Spleen (tissue), 11 donors: ENCODE results near the gene RSBN1L. TPM values are rescaled to one million over a fixed set of nuclear protein-coding genes. Genes with fewer than 3 reads are reported as not detected.
A peak's percentile ranks its signal among the peaks of the same experiment; 100 is the strongest.

Source experiments
- DNase-seq: peaks from one replicate; pipeline ENCODE4 v3.0.0-alpha.2; 2020
- H3K27ac ChIP-seq, 8 donors: fragments of 200-600 bp; sonication (generic) in 7 of 8; 1 replicate in 4 of 8; 2 replicates in 4 of 8; pipeline versions ENCODE4 v1.5.0 to v1.8.0; 2016 to 2021; ENCODE audit warnings: inconsistent platforms in 4 of 8, mild to moderate bottlenecking in 4 of 8, moderate library complexity in 1 of 8
- H3K27me3 ChIP-seq, 7 donors: fragments of 200-600 bp; sonication (generic) in 6 of 7; replicated peaks in 1 of 7; 1 replicate in 4 of 7; 2 replicates in 3 of 7; pipeline versions ENCODE4 v1.5.0 to v1.8.0; 2016 to 2021; ENCODE audit warnings: inconsistent platforms in 3 of 7, mild to moderate bottlenecking in 1 of 7
- H3K36me3 ChIP-seq, 6 donors: fragments of 200-600 bp; sonication (generic) in 5 of 6; 1 replicate in 4 of 6; 2 replicates in 2 of 6; pipeline versions ENCODE4 v1.5.0 to v1.8.0; 2016 to 2021; ENCODE audit warnings: inconsistent platforms in 2 of 6
- H3K4me1 ChIP-seq, 6 donors: fragments of 200-600 bp; sonication (generic) in 5 of 6; 1 replicate in 3 of 6; 2 replicates in 3 of 6; pipeline versions ENCODE4 v1.5.0 to v1.8.0; 2016 to 2021; ENCODE audit warnings: inconsistent platforms in 3 of 6
- H3K4me3 ChIP-seq, 8 donors: fragments of 200-600 bp; sonication (generic) in 7 of 8; 1 replicate in 4 of 8; 2 replicates in 4 of 8; pipeline versions ENCODE4 v1.5.0 to v1.8.0; 2016 to 2021; ENCODE audit warnings: inconsistent platforms in 4 of 8, mild to moderate bottlenecking in 4 of 8, moderate library complexity in 2 of 8
- H3K9me3 ChIP-seq, 8 donors: fragments of 200-600 bp; sonication (generic) in 7 of 8; 1 replicate in 4 of 8; 2 replicates in 4 of 8; pipeline versions ENCODE4 v1.5.0 to v1.8.0; 2016 to 2021; ENCODE audit warnings: inconsistent platforms in 4 of 8
- CTCF ChIP-seq, 11 experiments: fragments of 200-600 bp in 7 of 11; fragments of 450-650 bp in 4 of 11; sonication (generic) in 4 of 11; IDR thresholded peaks in 8 of 11; conservative IDR thresholded peaks in 3 of 11; 1 replicate in 7 of 11; 2 replicates in 4 of 11; pipeline versions ENCODE4 v1.4.0 to v1.8.0; 2016 to 2021; ENCODE audit warnings: antibody characterized with exemption in 11 of 11, inconsistent platforms in 4 of 11, mild to moderate bottlenecking in 1 of 11
- POLR2A ChIP-seq, 3 donors: fragments of 450-650 bp; IDR thresholded peaks; one replicate each; pipeline ENCODE4 v1.5.1; 2017; ENCODE audit warnings: antibody characterized with exemption in 3 of 3, mild to moderate bottlenecking in 1 of 3
- POLR2AphosphoS5 ChIP-seq, 3 donors: sonication (generic); formaldehyde crosslinking; IDR thresholded peaks; one replicate each; pipeline ENCODE4 v1.5.1; 2017; ENCODE audit warnings: antibody characterized with exemption in 3 of 3
- WGBS, 5 donors: extraction: QIAGEN DNeasy Blood & Tissue Kit in 3 of 5; methylation state at CpG; one replicate each; pipeline versions ENCODE4 v1.1.5 to v1.1.7; 2013 to 2018; 5-methylcytosine and 5-hydroxymethylcytosine counted together
- intact Hi-C: fragments of 100-400 bp; cut with DNase I; formaldehyde crosslinking; loops from one replicate; pipeline ENCODE4 v1.15.0; 2023; ENCODE audit warnings: low total_unique reads
- polyA plus RNA-seq, 3 donors: library from polyadenylated mRNA; stranded (reverse); fragments of 200-250 nt; gene quantifications; one replicate each; pipeline ENCODE4 v1.2.1, GENCODE V29; 2013
- total RNA-seq, 7 donors: library from RNA; depleted of rRNA in 3 of 7; stranded (reverse); fragments of >200 nt in 3 of 7; fragmentation: NEBNext Ultra II Directional in 4 of 7; extraction: Animal tissue kit (Norgen Biotek cat#: 25700) in 4 of 7; gene quantifications; one replicate each; pipeline versions ENCODE4 v1.1.0 to v1.2.1, GENCODE V29; 2016 to 2021
- donor health status: healthy with polysubstance abuse.
- donor health status: DM: no; HTN: no; CAD: no; lungs with moderate emphysema.
- donor health status: DM: no; HTN: no; CAD: no.
- donor health status: Bipolar disorder and iron deficiency.
- donor health status: healthy.
- donor health status: DM: no; HTN: no; CAD: no.
- donor health status: DM: yes; HTN: yes; CAD: no.

The RSBN1L gene
- total and polyA plus RNA-seq, 10 donors, result 9.4 to 32.5 (median 27.5) TPM

GRCh38 chr7:77798394-77799077, 102.3 kb downstream of the RSBN1L start, which contains the start of the genes PHTF2 and TMEM60:
TSS of gene PHTF2 (plus strand) at chr7:77798773.
TSS of gene TMEM60 (minus strand) at chr7:77798434. CDS start at chr7:77794373, 4,061 bp downstream.
- Histone ChIP-seq H3K27ac (peak within 1 kb of the TSS; percentile 57 to 95 (median 92)), H3K4me3 (peak within 1 kb of the TSS; percentile 58 to 98 (median 92)), H3K36me3 (peaks cover 0 to 19% (median 4%) of the 10 kb centered on the region in 6 donors), H3K9me3 (no peaks in the 10 kb centered on the region), H3K4me1 (peaks cover 43 to 88% (median 77%) of the 10 kb centered on the region in 6 donors), H3K27me3 (no peaks in the 10 kb centered on the region)
- TF ChIP-seq POLR2A (IDR thresholded peaks at IDR 0.05) (peak in 2 of 3 donors; percentile 24 to 87), CTCF (IDR thresholded peaks at IDR 0.05 in 8 of 11, conservative IDR thresholded peaks at IDR 0.05 in 3 of 11) (peak in 10 of 11 experiments; percentile 7 to 68 (median 48)), POLR2AphosphoS5 (IDR thresholded peaks at IDR 0.05) (peak; percentile 93 to 97 (median 96))
- peak; percentile 98 for DNase-seq
- 0% methylated on average over 53 to 61 of the region's 61 CpGs for WGBS, 5 donors
- intact Hi-C loops, result no loop called here

GRCh38 chr7:77799078-77799964, 103.1 kb downstream of the RSBN1L start:
- 1 to 2% (median 1%) methylated on average over 32 to 55 of the region's 55 CpGs for WGBS, 5 donors
- TF ChIP-seq POLR2A (IDR thresholded peaks at IDR 0.05) (no peak), CTCF (IDR thresholded peaks at IDR 0.05 in 8 of 11, conservative IDR thresholded peaks at IDR 0.05 in 3 of 11) (no peak), POLR2AphosphoS5 (IDR thresholded peaks at IDR 0.05) (no peak)
- DNase-seq, result peak; percentile 92
- H3K36me3 ChIP-seq, result peaks cover 0 to 11% (median under 1%) of the 10 kb centered on the region in 6 donors
- H3K9me3 ChIP-seq, result no peaks in the 10 kb centered on the region
- H3K27me3 ChIP-seq, result no peaks in the 10 kb centered on the region
- H3K27ac ChIP-seq, result peak overlapping the region; percentile 57 to 95 (median 92)
- peak overlapping the region; percentile 58 to 98 (median 92) for H3K4me3 ChIP-seq
- intact Hi-C loops, result no loop called here
- H3K4me1 ChIP-seq, result peaks cover 43 to 88% (median 81%) of the 10 kb centered on the region in 6 donors

DNA sequence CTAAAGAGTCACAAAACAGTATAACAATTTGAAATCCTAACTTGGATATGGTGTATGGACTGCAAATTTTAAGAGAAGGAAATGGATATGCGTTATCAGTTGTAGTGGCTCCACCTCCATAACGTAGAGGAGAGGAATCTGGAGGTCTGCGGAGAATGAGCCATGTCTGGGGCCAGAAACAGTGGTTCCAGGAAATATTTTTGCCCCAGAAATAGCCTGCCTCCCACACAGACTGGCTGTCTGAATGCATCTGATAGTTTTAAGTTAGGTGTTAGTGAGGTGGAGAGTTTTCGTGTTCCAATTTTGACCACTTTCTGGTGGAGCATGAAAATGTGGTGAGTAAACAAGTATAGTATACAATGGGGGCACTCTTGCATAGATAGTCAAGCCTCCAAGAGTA, 103.9 kb downstream of the RSBN1L start:
- Histone ChIP-seq H3K36me3 (peaks cover 0 to 2% (median 0%) of the 10 kb centered on the region in 6 donors), H3K27me3 (no peaks in the 10 kb centered on the region), H3K4me1 (peaks cover 43 to 88% (median 75%) of the 10 kb centered on the region in 6 donors), H3K9me3 (no peaks in the 10 kb centered on the region), H3K27ac (peak overlapping the region in 6 of 8 donors; percentile 47 to 95 (median 92)), H3K4me3 (peak overlapping the region in 6 of 8 donors; percentile 58 to 95 (median 88))
- no peak for TF ChIP-seq POLR2A (IDR thresholded peaks at IDR 0.05)
- no peak for TF ChIP-seq CTCF (IDR thresholded peaks at IDR 0.05 in 8 of 11, conservative IDR thresholded peaks at IDR 0.05 in 3 of 11)
- no peak for TF ChIP-seq POLR2AphosphoS5 (IDR thresholded peaks at IDR 0.05)
- intact Hi-C loops, result no loop called here
- WGBS, 5 donors, result 27 to 34% (median 32%) methylated on average over 4 of the region's 4 CpGs
- DNase-seq, result no peak
